Activated T-cell treated with anti-CD3 and anti-CD28 coated beads, Interleukin-2, amount 50 U/mL, for 24 hours (primary cell): ENCODE measurements around the gene PDZRN3.

ENCODE experiments used
- DNase-seq: peaks from one replicate; pipeline ENCODE4 v3.0.0-alpha.2; 2020
- H3K27ac Mint-ChIP-seq: 2 replicates; pipeline ENCODE4 v1.8.0; 2020; ENCODE audit warnings: mild to moderate bottlenecking, mixed read lengths
- H3K27me3 Mint-ChIP-seq: 2 replicates; pipeline ENCODE4 v1.8.0; 2020; ENCODE audit warnings: mixed read lengths
- H3K36me3 Mint-ChIP-seq: 2 replicates; pipeline ENCODE4 v1.8.0; 2020; ENCODE audit warnings: low read depth, mixed read lengths
- H3K4me1 Mint-ChIP-seq: 2 replicates; pipeline ENCODE4 v1.8.0; 2020; ENCODE audit warnings: low read depth, mixed read lengths
- H3K4me3 Mint-ChIP-seq: 2 replicates; pipeline ENCODE4 v1.8.0; 2020; ENCODE audit warnings: mild to moderate bottlenecking, moderate library complexity, mixed read lengths
- H3K9me3 Mint-ChIP-seq: 2 replicates; pipeline ENCODE4 v1.8.0; 2020; ENCODE audit warnings: mixed read lengths

The PDZRN3 gene

DNA sequence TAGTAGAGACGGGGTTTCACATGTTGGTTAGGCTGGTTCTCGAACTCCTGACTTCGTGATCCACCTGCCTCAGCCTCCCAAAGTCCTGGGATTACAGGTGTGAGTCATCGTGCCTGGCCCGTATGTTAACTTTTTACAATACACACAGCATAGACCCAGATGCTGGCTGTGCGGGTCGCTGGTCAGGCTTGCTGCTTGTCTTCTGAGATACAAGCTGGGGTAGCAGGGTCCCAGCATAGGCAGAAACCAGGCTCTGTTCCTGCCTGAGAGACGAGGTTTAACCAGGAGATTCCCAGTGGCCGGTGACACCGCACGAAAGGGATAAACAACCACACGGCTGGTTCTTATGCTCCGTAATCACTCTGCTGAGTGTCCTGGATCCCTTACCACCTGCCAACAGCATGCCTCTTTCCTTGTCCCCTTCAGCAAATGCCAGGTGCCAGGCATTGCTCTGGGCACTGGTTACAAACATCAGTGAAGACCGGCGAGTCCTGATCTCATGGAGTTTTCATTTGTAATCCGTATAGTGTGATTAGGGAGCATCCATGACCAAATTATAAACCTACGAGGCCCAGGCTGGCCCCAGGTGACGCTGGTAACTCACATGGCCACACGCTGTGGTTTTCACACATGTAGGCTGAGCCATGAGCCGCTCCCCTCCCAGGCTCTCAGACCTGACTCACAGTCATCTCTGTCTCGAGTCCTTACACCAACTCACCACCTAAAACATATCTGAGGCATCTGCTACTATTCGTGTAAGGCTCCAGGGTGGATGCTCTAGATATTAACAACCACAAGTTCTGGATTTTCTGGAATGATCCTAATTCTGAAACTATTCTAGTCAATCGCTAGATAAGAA, 125.7 kb downstream of the PDZRN3 start:
- Mint-ChIP-seq H3K9me3 (no peaks in the 10 kb centered on the region), H3K4me3 (no peak overlapping the region), H3K36me3 (no peaks in the 10 kb centered on the region), H3K27me3 (peaks cover 17% of the 10 kb centered on the region), H3K4me1 (peaks cover 1% of the 10 kb centered on the region), H3K27ac (no peak overlapping the region)
- no peak for DNase-seq

DNA sequence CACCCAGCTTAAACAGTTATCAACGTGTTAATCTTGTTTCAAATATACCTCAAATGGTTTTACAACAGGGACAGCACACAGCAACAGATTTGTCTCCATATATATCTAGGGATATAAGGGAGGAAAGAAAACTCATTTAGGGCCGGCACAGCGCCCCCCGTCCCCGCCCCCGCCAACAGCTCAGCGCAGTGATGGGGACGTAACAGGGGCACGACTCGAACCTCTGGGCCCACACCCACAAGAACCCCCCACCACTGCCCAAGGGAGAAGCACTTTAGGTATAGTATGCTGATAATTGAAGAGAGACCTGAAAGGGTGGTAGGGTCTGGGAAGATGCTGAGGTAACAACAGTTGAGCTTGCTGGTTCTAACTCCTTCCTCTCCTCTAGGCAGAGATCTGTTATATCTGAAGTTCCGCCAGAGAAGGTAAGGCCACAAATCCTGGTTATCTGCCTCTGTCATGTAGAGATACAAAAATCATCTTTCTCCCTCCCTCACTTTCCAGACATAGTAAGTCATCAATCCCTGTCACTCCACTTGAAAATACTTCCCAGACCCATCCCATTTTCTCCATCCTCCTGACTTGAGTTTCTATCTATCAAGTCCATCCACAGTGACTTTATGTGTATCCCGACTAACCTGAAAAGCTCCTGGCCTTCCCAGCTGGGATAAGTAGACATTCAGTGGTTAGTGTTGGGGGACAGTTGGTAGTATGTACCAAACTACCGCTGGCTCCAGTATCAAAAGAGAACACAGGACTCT, 126.9 kb downstream of the PDZRN3 start:
- no peak overlapping the region for H3K4me3 Mint-ChIP-seq
- H3K4me1 Mint-ChIP-seq: peaks cover 1% of the 10 kb centered on the region
- H3K27ac Mint-ChIP-seq: no peak overlapping the region
- no peaks in the 10 kb centered on the region for H3K36me3 Mint-ChIP-seq
- no peaks in the 10 kb centered on the region for H3K9me3 Mint-ChIP-seq
- DNase-seq: no peak
- H3K27me3 Mint-ChIP-seq: peaks cover 14% of the 10 kb centered on the region

DNA sequence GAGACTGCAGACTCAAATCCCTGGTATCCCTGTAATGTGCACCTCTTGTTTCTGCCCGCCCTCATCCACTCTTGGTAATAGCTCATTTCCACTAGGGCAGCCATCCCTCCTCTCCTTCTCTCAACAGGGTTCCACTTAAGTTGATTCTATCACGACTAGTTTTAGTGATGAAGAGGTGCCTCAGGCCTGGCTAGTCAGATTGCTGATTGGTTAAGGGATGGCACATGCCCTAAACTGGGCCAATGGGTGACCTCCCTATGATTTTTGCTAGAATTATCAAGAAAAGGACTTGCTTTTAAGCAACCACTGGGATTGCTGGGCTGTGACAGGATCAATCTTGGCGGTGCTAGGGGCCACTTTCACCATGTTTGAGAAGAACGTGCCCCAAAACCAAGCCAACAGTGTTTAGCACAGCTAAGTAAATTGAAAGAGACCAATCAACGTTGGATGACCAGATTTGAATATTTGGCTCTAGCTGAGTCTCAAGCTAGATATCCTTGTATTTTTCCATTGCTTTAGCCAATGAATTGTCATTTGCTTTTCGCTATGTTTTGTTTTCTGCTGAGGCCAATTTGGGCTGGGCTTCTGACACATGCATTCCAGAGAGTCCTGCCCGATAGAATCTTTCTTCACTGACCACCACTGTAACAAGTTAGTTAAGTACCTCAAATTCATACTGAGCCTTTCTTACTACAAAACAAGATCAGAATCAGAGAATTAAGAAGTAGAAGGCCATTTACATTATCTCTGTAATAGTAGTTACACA, 131.0 kb downstream of the PDZRN3 start:
- peaks cover 12% of the 10 kb centered on the region for H3K27me3 Mint-ChIP-seq
- no peaks in the 10 kb centered on the region for H3K9me3 Mint-ChIP-seq
- H3K36me3 Mint-ChIP-seq: no peaks in the 10 kb centered on the region
- no peak for DNase-seq
- H3K4me3 Mint-ChIP-seq: no peak overlapping the region
- no peak overlapping the region for H3K27ac Mint-ChIP-seq
- H3K4me1 Mint-ChIP-seq: no peaks in the 10 kb centered on the region

DNA sequence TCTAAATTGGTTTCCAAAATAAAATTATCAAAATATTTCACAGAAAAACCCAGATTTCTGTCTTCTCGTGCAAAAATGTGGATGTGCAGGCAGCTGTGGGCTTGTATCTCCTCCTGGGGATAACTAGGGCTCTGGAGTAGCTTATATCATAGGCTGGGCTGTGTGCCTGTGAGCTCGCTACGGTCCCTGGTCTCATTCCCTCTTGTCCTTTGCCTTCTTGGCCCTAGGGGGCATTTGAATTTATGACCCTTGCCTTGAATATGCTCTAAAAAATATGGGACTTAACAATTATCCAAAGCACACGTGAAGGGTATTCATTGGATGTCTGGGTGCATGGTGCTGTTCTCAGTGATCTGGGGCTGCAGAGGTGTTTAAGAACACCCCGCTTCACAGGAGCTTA, 132.6 kb downstream of the PDZRN3 start:
- DNase-seq: no peak
- no peak overlapping the region for H3K27ac Mint-ChIP-seq
- no peak overlapping the region for H3K4me3 Mint-ChIP-seq
- H3K36me3 Mint-ChIP-seq: no peaks in the 10 kb centered on the region
- peaks cover 6% of the 10 kb centered on the region for H3K27me3 Mint-ChIP-seq
- H3K9me3 Mint-ChIP-seq: no peaks in the 10 kb centered on the region
- H3K4me1 Mint-ChIP-seq: no peaks in the 10 kb centered on the region

DNA sequence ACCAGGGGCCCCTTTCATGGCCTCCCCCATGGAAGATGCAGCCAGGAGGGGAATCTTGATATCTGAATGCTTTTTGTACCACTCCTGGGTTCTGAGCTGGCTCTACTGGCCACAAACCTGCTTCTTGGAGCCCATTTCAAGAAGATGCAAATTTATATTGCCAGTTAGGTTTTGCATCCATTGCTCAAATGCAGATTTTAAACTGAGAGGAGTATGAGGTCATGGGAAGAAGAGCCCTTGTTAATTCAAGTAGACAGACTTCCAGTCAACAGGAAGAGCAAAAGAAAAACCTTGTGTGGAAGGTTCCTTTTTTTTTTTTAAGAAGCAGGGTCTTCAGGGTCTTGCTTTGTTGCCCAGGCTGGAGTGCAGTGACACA, 133.5 kb downstream of the PDZRN3 start:
- DNase-seq: no peak
- H3K27ac Mint-ChIP-seq: no peak overlapping the region
- no peaks in the 10 kb centered on the region for H3K36me3 Mint-ChIP-seq
- H3K4me3 Mint-ChIP-seq: no peak overlapping the region
- H3K27me3 Mint-ChIP-seq: peaks cover 6% of the 10 kb centered on the region
- no peaks in the 10 kb centered on the region for H3K9me3 Mint-ChIP-seq
- H3K4me1 Mint-ChIP-seq: no peaks in the 10 kb centered on the region

DNA sequence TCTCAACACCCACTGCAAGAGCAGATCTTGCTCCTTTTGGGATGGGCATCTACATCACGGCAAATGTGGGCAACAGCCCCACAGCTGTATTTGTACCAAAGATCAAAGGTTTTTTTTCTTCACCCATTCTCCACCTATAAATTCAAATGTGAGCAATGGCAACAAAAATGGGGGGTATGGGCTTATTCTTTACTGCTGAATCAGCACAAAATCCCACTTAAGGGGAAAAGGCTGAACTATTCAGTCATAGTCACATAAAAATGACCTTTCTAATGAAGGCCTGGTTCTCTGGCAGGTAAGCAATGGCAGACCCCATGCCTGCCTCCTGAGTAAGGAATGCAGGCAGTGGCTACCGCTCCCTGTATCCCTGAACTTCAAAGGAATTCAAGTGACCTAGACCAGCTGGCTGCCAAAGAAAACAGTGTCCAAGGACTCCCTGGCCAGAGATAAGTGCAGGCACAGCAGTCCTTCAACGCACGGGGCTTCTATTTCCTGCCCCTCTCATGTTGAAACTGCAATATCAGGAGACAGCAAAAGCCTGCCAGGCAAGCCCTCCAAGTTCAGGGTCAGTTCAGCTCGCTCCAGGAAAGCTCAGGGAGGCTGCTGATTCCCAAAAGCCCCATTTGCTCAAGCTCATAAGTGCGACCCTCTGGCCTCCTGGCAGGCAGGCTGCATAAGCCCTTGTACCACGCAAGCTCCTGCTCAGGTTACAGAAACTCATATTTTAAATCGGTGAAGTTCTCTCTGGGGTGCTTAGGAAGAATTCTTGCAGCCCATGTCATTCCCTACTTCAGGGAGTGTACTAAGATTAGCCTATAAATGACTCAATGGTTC, 134.1 kb downstream of the PDZRN3 start:
- no peak overlapping the region for H3K4me3 Mint-ChIP-seq
- no peak overlapping the region for H3K27ac Mint-ChIP-seq
- H3K4me1 Mint-ChIP-seq: no peaks in the 10 kb centered on the region
- peaks cover 6% of the 10 kb centered on the region for H3K27me3 Mint-ChIP-seq
- DNase-seq: no peak
- no peaks in the 10 kb centered on the region for H3K9me3 Mint-ChIP-seq
- H3K36me3 Mint-ChIP-seq: no peaks in the 10 kb centered on the region

DNA sequence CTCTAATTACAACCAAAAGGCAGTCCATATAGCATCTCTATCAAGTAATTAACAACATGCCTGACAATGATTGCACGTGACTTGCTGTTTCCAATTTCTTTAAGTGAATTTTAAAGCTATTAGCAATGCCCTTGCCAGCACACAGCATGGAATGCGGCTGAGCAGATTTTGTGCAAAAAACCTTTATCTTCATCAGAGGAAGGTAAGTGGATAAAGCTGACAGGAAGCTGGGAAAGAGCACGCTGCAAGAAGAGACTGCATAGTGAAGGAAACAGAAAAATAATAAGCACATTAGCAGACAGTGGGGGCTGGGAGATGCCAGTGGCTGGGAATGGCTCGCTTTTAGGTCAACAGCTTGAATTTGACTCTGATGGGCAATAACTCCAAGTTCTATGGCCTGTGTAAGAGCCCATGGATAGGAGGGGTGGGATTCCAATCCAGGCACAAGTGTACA, 138.8 kb downstream of the PDZRN3 start:
- peaks cover 8% of the 10 kb centered on the region for H3K27me3 Mint-ChIP-seq
- H3K4me1 Mint-ChIP-seq: peaks cover 4% of the 10 kb centered on the region
- DNase-seq: no peak
- no peak overlapping the region for H3K27ac Mint-ChIP-seq
- H3K9me3 Mint-ChIP-seq: no peaks in the 10 kb centered on the region
- no peaks in the 10 kb centered on the region for H3K36me3 Mint-ChIP-seq
- no peak overlapping the region for H3K4me3 Mint-ChIP-seq

DNA sequence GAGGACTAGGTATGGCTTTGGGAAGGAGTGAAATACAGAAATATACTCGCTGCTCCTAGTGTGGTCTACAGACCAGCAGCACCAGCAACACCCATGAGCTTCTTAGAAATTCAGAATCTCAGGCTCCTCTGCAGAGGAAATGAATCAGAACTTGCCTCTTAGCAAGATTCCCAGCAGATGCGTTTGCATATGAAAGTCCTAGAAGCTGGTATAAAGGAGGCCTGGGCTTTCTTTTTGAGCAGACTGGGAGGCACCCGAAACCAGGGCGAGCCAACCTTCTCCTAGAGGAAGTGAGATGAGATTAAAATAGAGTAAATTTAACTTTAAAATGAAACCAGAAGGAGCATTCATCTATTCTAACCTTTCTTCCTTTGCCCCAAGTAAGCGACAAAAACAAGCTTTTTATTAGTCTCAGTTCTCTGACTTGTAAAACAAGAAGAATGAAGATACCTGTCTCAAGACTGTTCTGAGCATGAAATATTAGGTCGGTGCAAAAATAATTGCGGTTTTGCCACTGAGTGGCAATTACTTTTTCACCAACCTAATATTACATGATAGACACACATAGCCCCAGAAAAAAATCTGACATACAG, 140.0 kb downstream of the PDZRN3 start:
- H3K9me3 Mint-ChIP-seq: no peaks in the 10 kb centered on the region
- DNase-seq: no peak
- H3K4me3 Mint-ChIP-seq: no peak overlapping the region
- peaks cover 4% of the 10 kb centered on the region for H3K4me1 Mint-ChIP-seq
- peaks cover 8% of the 10 kb centered on the region for H3K27me3 Mint-ChIP-seq
- no peaks in the 10 kb centered on the region for H3K36me3 Mint-ChIP-seq
- H3K27ac Mint-ChIP-seq: no peak overlapping the region

DNA sequence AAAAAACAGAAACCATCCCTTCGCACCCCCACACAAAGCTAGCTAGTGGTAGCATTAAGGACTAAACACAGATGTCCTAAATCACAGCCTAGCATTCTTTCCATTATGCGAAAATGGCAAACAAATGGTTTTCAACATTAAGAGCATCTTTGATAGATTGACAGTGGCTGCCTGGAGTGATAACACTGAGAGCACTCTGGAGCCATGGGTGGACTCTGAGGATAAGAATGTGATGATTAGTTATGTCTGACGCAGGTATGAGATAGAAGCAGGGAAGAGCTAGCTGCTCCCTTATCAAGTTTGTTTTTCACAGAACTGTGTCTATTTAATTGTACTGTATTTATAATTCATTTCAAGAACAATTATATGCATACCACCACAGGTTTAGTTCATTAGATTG, 142.9 kb downstream of the PDZRN3 start:
- no peak overlapping the region for H3K4me3 Mint-ChIP-seq
- peaks cover 21% of the 10 kb centered on the region for H3K27me3 Mint-ChIP-seq

DNA sequence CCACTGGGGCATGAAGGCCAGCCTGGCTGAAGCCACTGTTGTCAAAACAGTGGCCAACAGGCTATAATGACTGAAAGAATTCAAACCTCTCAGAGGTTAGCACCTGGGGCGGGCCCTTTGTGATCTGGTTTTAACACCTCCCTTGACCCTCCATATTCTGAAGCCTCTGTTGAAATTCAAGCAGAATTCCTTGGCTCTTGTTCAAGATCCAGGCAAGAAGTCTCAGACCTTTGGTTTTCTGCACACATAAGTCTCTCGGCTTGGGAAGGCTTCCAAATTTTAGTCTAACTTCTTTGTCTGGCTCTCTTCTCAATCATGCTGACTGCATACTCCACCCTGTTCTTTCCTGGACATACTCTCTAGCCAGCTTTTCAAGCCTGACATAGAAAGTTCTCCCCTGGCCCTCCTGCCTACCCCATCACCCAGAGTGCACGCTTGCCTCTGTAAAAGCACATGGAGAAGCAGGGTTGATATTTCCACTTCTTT, 144.5 kb downstream of the PDZRN3 start:
- Mint-ChIP-seq H3K4me1 (peaks cover 6% of the 10 kb centered on the region), H3K9me3 (peaks cover 6% of the 10 kb centered on the region), H3K27me3 (peaks cover 21% of the 10 kb centered on the region), H3K4me3 (no peak overlapping the region), H3K27ac (no peak overlapping the region), H3K36me3 (no peaks in the 10 kb centered on the region)
- no peak for DNase-seq

More for the DNA sequence above, 142.9 kb downstream of the PDZRN3 start:
- peaks cover 6% of the 10 kb centered on the region for H3K9me3 Mint-ChIP-seq
- no peak overlapping the region for H3K27ac Mint-ChIP-seq
- no peak for DNase-seq
- H3K4me1 Mint-ChIP-seq: peaks cover 4% of the 10 kb centered on the region
- H3K36me3 Mint-ChIP-seq: no peaks in the 10 kb centered on the region

DNA sequence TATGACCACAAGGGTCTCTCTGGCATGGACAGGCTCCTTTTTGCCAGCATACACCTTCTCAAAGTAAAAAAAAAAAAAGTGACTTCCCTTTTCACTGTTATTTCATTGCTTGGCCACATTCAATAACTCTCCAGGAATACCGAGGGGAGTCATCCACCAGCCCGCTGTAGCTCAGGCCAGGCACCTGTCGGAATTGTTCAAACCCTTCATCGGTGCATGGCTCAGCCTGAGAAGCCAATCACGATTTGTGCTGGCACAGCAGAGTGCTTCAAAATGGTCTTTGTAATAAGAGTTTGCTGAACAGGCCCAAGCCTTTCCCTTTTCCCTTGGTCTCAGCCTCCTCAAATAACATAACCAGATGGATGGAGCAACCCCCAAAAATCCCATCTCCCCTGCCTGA, 145.4 kb downstream of the PDZRN3 start:
- no peak overlapping the region for H3K4me3 Mint-ChIP-seq
- H3K4me1 Mint-ChIP-seq: peaks cover 3% of the 10 kb centered on the region
- H3K36me3 Mint-ChIP-seq: no peaks in the 10 kb centered on the region
- no peak for DNase-seq
- H3K9me3 Mint-ChIP-seq: peaks cover 6% of the 10 kb centered on the region
- H3K27me3 Mint-ChIP-seq: peaks cover 24% of the 10 kb centered on the region
- H3K27ac Mint-ChIP-seq: no peak overlapping the region

DNA sequence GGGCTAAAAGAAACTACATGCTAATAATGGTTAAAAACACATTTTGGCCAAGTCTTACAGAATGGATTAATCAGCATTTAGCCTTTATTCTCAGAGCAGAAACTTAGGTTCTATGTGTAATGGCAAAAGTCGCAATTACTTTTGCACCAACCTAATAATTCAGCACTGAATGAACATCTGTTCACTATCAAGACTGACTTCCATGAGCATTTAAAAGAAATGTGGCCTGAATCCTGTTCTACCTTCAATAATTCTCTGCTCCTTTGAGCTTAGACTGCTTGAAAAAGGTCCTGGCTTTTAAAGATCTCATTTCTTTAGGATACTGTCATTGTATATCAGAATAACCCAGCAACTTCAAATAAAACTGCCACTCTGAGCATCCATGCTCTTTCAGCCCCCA, 145.9 kb downstream of the PDZRN3 start:
- peaks cover 24% of the 10 kb centered on the region for H3K27me3 Mint-ChIP-seq

DNA sequence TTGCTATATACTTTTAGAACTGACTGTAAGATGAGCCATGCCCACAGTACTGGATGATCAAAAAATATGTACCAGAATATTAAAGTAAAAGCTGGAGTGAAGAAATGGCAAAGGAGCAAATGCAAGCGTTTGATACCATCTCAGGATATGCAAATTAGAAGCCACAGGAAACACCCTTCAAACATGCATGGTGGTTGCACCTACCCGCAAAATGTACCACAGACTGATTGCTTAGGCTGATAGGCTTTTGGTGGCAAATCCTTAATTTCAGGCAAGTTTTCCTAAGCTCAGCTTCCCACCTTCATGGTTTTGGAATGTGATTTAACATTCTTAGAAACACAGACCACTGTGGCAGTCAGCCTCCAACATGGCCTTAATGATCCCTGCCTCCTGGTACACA, 149.0 kb downstream of the PDZRN3 start:
- H3K4me3 Mint-ChIP-seq: no peak overlapping the region
- H3K27me3 Mint-ChIP-seq: peaks cover 32% of the 10 kb centered on the region
- H3K9me3 Mint-ChIP-seq: peaks cover 6% of the 10 kb centered on the region

More for the DNA sequence above, 145.9 kb downstream of the PDZRN3 start:
- H3K36me3 Mint-ChIP-seq: no peaks in the 10 kb centered on the region
- peaks cover 3% of the 10 kb centered on the region for H3K4me1 Mint-ChIP-seq
- peaks cover 6% of the 10 kb centered on the region for H3K9me3 Mint-ChIP-seq
- H3K4me3 Mint-ChIP-seq: no peak overlapping the region
- no peak for DNase-seq
- no peak overlapping the region for H3K27ac Mint-ChIP-seq

More for the DNA sequence above, 149.0 kb downstream of the PDZRN3 start:
- no peak for DNase-seq
- no peaks in the 10 kb centered on the region for H3K36me3 Mint-ChIP-seq
- peaks cover 3% of the 10 kb centered on the region for H3K4me1 Mint-ChIP-seq
- no peak overlapping the region for H3K27ac Mint-ChIP-seq
